ENCODE results near the gene TNNI3K.

TNNI3K gene

GRCh38 chr1:74578101-74578500, 342.9 kb downstream of the TNNI3K start:
- TF ChIP-seq, protein P1, sequence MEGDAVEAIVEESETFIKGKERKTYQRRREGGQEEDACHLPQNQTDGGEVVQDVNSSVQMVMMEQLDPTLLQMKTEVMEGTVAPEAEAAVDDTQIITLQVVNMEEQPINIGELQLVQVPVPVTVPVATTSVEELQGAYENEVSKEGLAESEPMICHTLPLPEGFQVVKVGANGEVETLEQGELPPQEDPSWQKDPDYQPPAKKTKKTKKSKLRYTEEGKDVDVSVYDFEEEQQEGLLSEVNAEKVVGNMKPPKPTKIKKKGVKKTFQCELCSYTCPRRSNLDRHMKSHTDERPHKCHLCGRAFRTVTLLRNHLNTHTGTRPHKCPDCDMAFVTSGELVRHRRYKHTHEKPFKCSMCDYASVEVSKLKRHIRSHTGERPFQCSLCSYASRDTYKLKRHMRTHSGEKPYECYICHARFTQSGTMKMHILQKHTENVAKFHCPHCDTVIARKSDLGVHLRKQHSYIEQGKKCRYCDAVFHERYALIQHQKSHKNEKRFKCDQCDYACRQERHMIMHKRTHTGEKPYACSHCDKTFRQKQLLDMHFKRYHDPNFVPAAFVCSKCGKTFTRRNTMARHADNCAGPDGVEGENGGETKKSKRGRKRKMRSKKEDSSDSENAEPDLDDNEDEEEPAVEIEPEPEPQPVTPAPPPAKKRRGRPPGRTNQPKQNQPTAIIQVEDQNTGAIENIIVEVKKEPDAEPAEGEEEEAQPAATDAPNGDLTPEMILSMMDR (IDR thresholded peaks at IDR 0.05; ENCODE audit: extremely low read depth, insufficient read depth, missing control alignments), result no peak
- in situ Hi-C loops (cut with MboI; ENCODE audit: low pct_unique_long_range_greater_than_20kb, low sequenced_read_pairs, unreplicated experiment), result no loop called here
- no peak for DNase-seq (ENCODE audit: low spot score)

DNA sequence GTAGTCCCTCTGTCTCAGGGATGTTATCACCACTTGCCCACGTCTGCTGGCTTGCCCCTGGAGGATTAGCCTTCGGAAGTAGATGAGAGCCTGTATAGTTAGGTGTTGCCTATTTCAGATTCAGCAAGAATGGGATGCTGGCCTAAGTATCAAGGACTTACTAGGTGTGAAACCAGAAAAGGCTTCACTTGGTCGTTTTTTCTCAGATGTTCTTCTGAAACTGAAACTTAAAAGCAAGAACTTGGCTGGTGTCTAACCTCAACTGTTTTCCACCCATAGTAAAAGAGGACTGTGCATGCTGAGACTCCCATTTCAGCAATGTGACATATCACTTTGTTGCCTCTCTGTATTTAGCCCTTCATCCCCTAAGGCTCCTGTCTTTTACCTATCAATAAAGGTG, 344.2 kb downstream of the TNNI3K start:
- peak; percentile 45 for DNase-seq (ENCODE audit: low spot score)
- in situ Hi-C loops (cut with MboI; ENCODE audit: low pct_unique_long_range_greater_than_20kb, low sequenced_read_pairs, unreplicated experiment), result no loop called here
- TF ChIP-seq, protein P1 (IDR thresholded peaks at IDR 0.05; ENCODE audit: extremely low read depth, insufficient read depth, missing control alignments), result no peak

DNA sequence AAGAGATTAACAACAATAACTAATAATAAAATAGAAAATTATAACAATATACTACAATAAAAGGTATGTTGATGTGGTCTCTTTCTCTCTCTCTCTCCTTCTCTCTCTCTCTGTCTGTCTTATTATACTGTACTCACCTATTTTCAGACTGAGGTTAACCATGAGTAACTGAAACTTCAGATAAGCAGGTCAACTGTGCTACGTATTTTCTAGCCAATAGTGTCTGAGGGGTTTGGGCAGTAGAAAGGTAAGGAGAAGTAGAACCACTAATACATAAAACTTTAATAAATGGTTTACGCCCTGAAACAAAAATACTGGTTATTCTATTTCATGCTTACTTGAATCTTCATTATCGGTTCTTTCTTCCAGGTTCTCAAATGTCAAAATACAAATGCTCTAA, 348.2 kb downstream of the TNNI3K start:
- TF ChIP-seq, protein P1 (IDR thresholded peaks at IDR 0.05; ENCODE audit: extremely low read depth, insufficient read depth, missing control alignments), result no peak
- DNase-seq (ENCODE audit: low spot score), result no peak
- in situ Hi-C loops (cut with MboI; ENCODE audit: low pct_unique_long_range_greater_than_20kb, low sequenced_read_pairs, unreplicated experiment), result no loop called here

DNA sequence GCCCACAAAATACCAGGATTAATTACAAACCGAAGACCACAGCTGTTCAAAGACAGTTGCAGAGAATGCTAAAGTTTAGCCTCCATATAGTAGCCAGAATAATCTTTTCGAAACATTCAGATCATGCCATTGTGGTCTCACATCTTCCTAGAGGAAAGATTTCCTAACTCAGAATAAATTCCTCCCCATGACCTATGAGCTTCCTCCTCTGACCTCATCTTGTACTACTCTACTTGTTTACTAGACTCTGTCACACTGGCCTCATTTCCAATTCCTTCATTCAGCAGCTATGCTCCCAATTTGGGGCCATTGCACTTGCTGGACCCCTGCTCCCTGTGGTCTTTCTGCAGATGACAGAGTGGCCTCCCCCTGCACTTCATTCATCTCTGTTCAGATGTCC, 349.0 kb downstream of the TNNI3K start:
- TF ChIP-seq, protein P1 (IDR thresholded peaks at IDR 0.05; ENCODE audit: extremely low read depth, insufficient read depth, missing control alignments), result no peak
- DNase-seq (ENCODE audit: low spot score), result no peak
- in situ Hi-C loops (cut with MboI; ENCODE audit: low pct_unique_long_range_greater_than_20kb, low sequenced_read_pairs, unreplicated experiment), result no loop called here

DNA sequence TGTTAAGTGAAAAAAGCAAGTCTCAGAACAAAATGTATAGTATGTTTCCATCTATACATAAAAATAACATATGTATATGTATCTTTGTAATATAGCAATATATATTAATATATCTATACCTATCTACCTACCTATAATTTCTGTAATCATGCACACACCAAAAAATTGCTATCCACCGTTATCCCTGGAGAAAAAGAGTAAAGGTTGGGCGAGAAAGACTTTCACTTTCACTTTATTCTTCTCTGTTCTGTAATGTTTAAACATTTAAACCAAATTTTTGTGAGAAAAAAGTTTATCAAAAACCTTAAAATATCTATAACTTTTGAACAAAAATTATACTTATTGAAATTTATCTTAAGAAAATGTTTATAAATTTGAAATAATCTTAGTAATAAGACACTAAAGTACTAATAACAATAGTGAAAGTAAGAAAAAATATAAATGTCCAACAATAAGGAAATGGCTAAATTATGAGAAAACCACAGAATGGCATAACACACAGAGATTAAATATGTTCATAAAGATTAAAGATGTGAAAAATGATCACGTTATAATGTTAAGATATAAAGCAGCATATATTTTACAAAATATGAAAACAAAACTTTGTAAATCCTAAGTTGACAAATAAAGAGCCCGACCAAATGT, 351.2 kb downstream of the TNNI3K start:
- DNase-seq (ENCODE audit: low spot score), result no peak
- TF ChIP-seq, protein P1 (IDR thresholded peaks at IDR 0.05; ENCODE audit: extremely low read depth, insufficient read depth, missing control alignments), result no peak
- in situ Hi-C loops (cut with MboI; ENCODE audit: low pct_unique_long_range_greater_than_20kb, low sequenced_read_pairs, unreplicated experiment), result no loop called here

DNA sequence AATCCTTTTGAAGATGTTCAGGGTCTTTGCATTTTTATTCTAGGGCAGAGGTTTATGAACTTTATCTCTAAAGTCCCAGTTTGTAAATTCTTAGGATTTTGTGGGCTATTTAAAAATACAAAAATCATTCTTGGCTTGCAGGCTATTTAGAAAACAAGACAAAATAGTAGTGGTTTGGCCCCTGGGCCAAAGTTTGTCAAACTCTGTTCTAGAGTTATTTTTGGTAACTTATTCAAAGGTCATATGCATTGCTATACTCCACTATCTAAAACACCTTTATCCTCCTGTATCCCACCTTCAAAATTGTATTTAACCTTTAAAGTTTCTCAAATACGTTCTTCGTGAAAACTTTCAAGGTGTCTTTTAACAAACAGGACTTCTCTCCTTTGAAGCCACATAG, 352.7 kb downstream of the TNNI3K start:
- no peak for DNase-seq (ENCODE audit: low spot score)
- TF ChIP-seq, protein P1 (IDR thresholded peaks at IDR 0.05; ENCODE audit: extremely low read depth, insufficient read depth, missing control alignments), result no peak
- in situ Hi-C loops (cut with MboI; ENCODE audit: low pct_unique_long_range_greater_than_20kb, low sequenced_read_pairs, unreplicated experiment), result no loop called here
